H7 (cell line): ENCODE results near the gene RCSD1. TPM values are rescaled to one million over a fixed set of nuclear protein-coding genes. Genes with fewer than 3 reads are reported as not detected.
A peak's percentile ranks its signal among the peaks of the same experiment; 100 is the strongest.
"Not testable (repeated sequence)": the region's sequence is repeated elsewhere in the genome, so short reads cannot be mapped to it uniquely, and the experiment has no call there.

Experiments
- DNase-seq: peaks from one replicate; pipeline ENCODE4 v3.0.0; 2012
- H3K27me3 ChIP-seq: 2 replicates; pipeline ENCODE4 v1.6.0; 2011; ENCODE audit warnings: mild to moderate bottlenecking, low read length; ENCODE audit not compliant: control insufficient read depth, insufficient read depth
- H3K36me3 ChIP-seq: replicated peaks from 2 replicates; pipeline ENCODE4 v1.5.1; 2011; ENCODE audit warnings: low read length; ENCODE audit not compliant: control insufficient read depth, insufficient read depth
- H3K4me3 ChIP-seq: 2 replicates; pipeline ENCODE4 v1.5.1; 2011; ENCODE audit warnings: low read depth, mild to moderate bottlenecking, control low read depth, low read length, moderate library complexity; ENCODE audit not compliant: insufficient read depth
- total RNA-seq: library from RNA; depleted of rRNA; stranded (reverse); fragments of >200 nt; shearing (Covaris generic); gene quantifications from 2 replicates; pipeline ENCODE4 v1.2.3, GENCODE V29; 2014

RCSD1 gene
- total RNA-seq, 1 experiment from 2014 or later: 0.31 TPM

GRCh38 chr1:167722152-167722869 is 92.3 kb downstream of the RCSD1 start:
- H3K4me3 ChIP-seq: peak overlapping the region; percentile 96
- peak; percentile 90 for DNase-seq
- peaks cover 2% of the 10 kb centered on the region; the same call in 1 of the 2 replicates for H3K27me3 ChIP-seq
- no peaks in the 10 kb centered on the region for H3K36me3 ChIP-seq

GRCh38 chr1:167722870-167723251 is 92.8 kb downstream of the RCSD1 start:
- Histone ChIP-seq H3K36me3 (no peaks in the 10 kb centered on the region), H3K27me3 (peaks cover 2% of the 10 kb centered on the region; the same call in 1 of the 2 replicates), H3K4me3 (peak overlapping the region; percentile 96)
- DNase-seq: no peak

GRCh38 chr1:167723707-167724323 is 93.8 kb downstream of the RCSD1 start:
- DNase-seq: no peak
- Histone ChIP-seq H3K36me3 (no peaks in the 10 kb centered on the region), H3K27me3 (peaks cover 2% of the 10 kb centered on the region; the same call in 1 of the 2 replicates), H3K4me3 (no peak overlapping the region)

- Histone ChIP-seq H3K4me3 (no peak overlapping the region), H3K36me3 (no peaks in the 10 kb centered on the region), H3K27me3 (0 out of 2 replicates have a peak, but pooled peaks cover 2% of the 10 kb centered on the region)
- DNase-seq: no peak
Measured at GRCh38 chr1:167726008-167726407, 96.0 kb downstream of the RCSD1 start.

- no peak for DNase-seq
- Histone ChIP-seq H3K4me3 (no peak overlapping the region), H3K27me3 (no peaks in the 10 kb centered on the region), H3K36me3 (no peaks in the 10 kb centered on the region)
Measured at GRCh38 chr1:167728818-167729410, 98.9 kb downstream of the RCSD1 start.

- no peak overlapping the region for H3K4me3 ChIP-seq
- DNase-seq: no peak
- no peaks in the 10 kb centered on the region; the same call in 1 of the 2 replicates for H3K36me3 ChIP-seq
- no peaks in the 10 kb centered on the region for H3K27me3 ChIP-seq
Measured at GRCh38 chr1:167734227-167734626, 104.2 kb downstream of the RCSD1 start.

- DNase-seq: no peak
- no peaks in the 10 kb centered on the region for H3K27me3 ChIP-seq
- H3K36me3 ChIP-seq: no peaks in the 10 kb centered on the region; the same call in 1 of the 2 replicates
- H3K4me3 ChIP-seq: no peak overlapping the region
Measured at GRCh38 chr1:167734841-167735240, 104.8 kb downstream of the RCSD1 start.

- DNase-seq: no peak
- no peaks in the 10 kb centered on the region for H3K27me3 ChIP-seq
- no peaks in the 10 kb centered on the region; the same call in 1 of the 2 replicates for H3K36me3 ChIP-seq
- H3K4me3 ChIP-seq: no peak overlapping the region
Measured at GRCh38 chr1:167737169-167737568, 107.1 kb downstream of the RCSD1 start.

- Histone ChIP-seq H3K4me3 (no peak overlapping the region), H3K27me3 (no peaks in the 10 kb centered on the region), H3K36me3 (no peaks in the 10 kb centered on the region; the same call in 1 of the 2 replicates)
- DNase-seq: no peak
Measured at GRCh38 chr1:167738158-167738557, 108.1 kb downstream of the RCSD1 start.

- H3K36me3 ChIP-seq: no peaks in the 10 kb centered on the region; the same call in 1 of the 2 replicates
- no peaks in the 10 kb centered on the region for H3K27me3 ChIP-seq
- no peak overlapping the region for H3K4me3 ChIP-seq
- DNase-seq: no peak
Measured at GRCh38 chr1:167739752-167740151, 109.7 kb downstream of the RCSD1 start.

GRCh38 chr1:167741103-167741502 is 111.1 kb downstream of the RCSD1 start:
- H3K4me3 ChIP-seq, DNase-seq, H3K36me3 ChIP-seq, H3K27me3 ChIP-seq: not testable (repeated sequence)

GRCh38 chr1:167742392-167743057 is 112.5 kb downstream of the RCSD1 start:
- H3K4me3 ChIP-seq, H3K27me3 ChIP-seq, DNase-seq, H3K36me3 ChIP-seq: not testable (repeated sequence)

GRCh38 chr1:167744901-167745300 is 114.9 kb downstream of the RCSD1 start:
- DNase-seq: no peak
- Histone ChIP-seq H3K4me3 (no peak overlapping the region), H3K36me3 (no peaks in the 10 kb centered on the region), H3K27me3 (no peaks in the 10 kb centered on the region)

- DNase-seq: no peak
- Histone ChIP-seq H3K36me3 (no peaks in the 10 kb centered on the region), H3K27me3 (no peaks in the 10 kb centered on the region), H3K4me3 (no peak overlapping the region)
Measured at GRCh38 chr1:167746013-167746672, 116.1 kb downstream of the RCSD1 start.
